ENCODE data around the gene GNAL. TPM values are rescaled to one million over a fixed set of nuclear protein-coding genes. Genes with fewer than 3 reads are reported as not detected.

GNAL gene
- total RNA-seq, 3 donors from 2014 or later (not counting 1 experiment from before 2014, with no cell fraction given): 10.9 to 15.0 (median 12.6) TPM

GRCh38 chr18:11780042-11780441 lies 91.0 kb downstream of the GNAL start:
- ATAC-seq (no peak), DNase-seq (no peak)
- Histone ChIP-seq H3K9me3 (ENCODE audit: control insufficient read depth, insufficient read depth, low read length) (no peaks in the 10 kb centered on the region), H3K4me3 (ENCODE audit: low read length) (no peak overlapping the region), H3K36me3 (ENCODE audit: control insufficient read depth, insufficient read depth, low read length) (no peaks in the 10 kb centered on the region), H3K27me3 (ENCODE audit: control insufficient read depth, insufficient read depth, low read length) (no peaks in the 10 kb centered on the region), H3K27ac (ENCODE audit: low read length) (no peak overlapping the region), H3K4me1 (ENCODE audit: control insufficient read depth, insufficient read depth, low read length) (no peaks in the 10 kb centered on the region)
- TF ChIP-seq, protein P1, sequence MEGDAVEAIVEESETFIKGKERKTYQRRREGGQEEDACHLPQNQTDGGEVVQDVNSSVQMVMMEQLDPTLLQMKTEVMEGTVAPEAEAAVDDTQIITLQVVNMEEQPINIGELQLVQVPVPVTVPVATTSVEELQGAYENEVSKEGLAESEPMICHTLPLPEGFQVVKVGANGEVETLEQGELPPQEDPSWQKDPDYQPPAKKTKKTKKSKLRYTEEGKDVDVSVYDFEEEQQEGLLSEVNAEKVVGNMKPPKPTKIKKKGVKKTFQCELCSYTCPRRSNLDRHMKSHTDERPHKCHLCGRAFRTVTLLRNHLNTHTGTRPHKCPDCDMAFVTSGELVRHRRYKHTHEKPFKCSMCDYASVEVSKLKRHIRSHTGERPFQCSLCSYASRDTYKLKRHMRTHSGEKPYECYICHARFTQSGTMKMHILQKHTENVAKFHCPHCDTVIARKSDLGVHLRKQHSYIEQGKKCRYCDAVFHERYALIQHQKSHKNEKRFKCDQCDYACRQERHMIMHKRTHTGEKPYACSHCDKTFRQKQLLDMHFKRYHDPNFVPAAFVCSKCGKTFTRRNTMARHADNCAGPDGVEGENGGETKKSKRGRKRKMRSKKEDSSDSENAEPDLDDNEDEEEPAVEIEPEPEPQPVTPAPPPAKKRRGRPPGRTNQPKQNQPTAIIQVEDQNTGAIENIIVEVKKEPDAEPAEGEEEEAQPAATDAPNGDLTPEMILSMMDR (IDR thresholded peaks at IDR 0.05): no peak
- peaks cover 3 to 8% of the 10 kb centered on the region in 2 donors for H3K27me3 Mint-ChIP-seq (ENCODE audit: low read depth in 2 of 2)
- H3K4me3 Mint-ChIP-seq: no peak overlapping the region
- no peaks in the 10 kb centered on the region for H3K9me3 Mint-ChIP-seq
- no peaks in the 10 kb centered on the region for H3K36me3 Mint-ChIP-seq
- no peaks in the 10 kb centered on the region for H3K4me1 Mint-ChIP-seq
- H3K27ac Mint-ChIP-seq: no peak overlapping the region
- 62% methylated on average over 3 of the region's 5 CpGs for WGBS (ENCODE audit: insufficient coverage)
- intact Hi-C loops (cut with micrococcal nuclease): no loop called here

DNA sequence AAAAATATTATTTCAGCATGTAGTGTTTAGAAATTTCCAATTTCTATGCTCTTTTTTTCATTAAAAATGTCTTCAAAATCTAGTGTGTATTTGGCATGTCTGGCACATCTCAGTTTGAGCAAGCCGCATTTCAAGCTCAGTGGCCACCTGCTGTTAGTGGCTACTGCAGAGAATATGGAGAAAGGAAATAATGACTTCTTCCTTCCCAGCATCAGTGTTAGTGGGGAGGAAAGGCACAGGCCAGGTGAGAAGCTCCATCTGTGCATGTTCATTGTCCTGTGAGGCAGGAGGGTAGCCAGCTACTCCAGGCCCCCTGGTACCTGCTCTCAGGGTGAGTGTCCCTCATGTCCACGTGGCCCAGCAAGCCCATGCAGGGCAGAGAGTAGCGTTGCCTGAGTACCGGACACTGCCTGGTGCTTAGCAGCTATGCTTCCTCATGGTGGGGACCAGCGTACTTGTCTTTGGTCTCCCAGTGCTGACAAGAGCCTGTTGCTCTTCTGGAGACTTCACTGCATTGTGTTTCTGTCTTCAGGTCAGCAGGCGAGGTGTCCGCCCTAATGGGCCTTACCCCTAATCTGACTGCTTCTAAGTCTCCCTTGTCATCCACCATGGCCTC lies 94.8 kb downstream of the GNAL start:
- H3K4me1 Mint-ChIP-seq: no peaks in the 10 kb centered on the region
- no peak overlapping the region for H3K27ac Mint-ChIP-seq
- no peaks in the 10 kb centered on the region for H3K36me3 ChIP-seq (ENCODE audit: control insufficient read depth, insufficient read depth, low read length)
- H3K27me3 ChIP-seq (ENCODE audit: control insufficient read depth, insufficient read depth, low read length): no peaks in the 10 kb centered on the region
- peaks cover 0 to 8% of the 10 kb centered on the region in 2 donors for H3K27me3 Mint-ChIP-seq (ENCODE audit: low read depth in 2 of 2)
- ATAC-seq (peak in 1 of 3 donors; percentile 17), DNase-seq (no peak)
- 92% methylated on average over 7 of the region's 7 CpGs for WGBS (ENCODE audit: insufficient coverage)
- H3K9me3 Mint-ChIP-seq: no peaks in the 10 kb centered on the region
- H3K4me3 ChIP-seq (ENCODE audit: low read length): no peak overlapping the region
- TF ChIP-seq, protein P1 (IDR thresholded peaks at IDR 0.05): no peak
- H3K36me3 Mint-ChIP-seq: no peaks in the 10 kb centered on the region
- H3K4me3 Mint-ChIP-seq: no peak overlapping the region
- no peaks in the 10 kb centered on the region for H3K9me3 ChIP-seq (ENCODE audit: control insufficient read depth, insufficient read depth, low read length)
- H3K4me1 ChIP-seq (ENCODE audit: control insufficient read depth, insufficient read depth, low read length): no peaks in the 10 kb centered on the region
- H3K27ac ChIP-seq (ENCODE audit: low read length): no peak overlapping the region
- intact Hi-C loops (cut with micrococcal nuclease): no loop called here

GRCh38 chr18:11784674-11785304 lies 95.7 kb downstream of the GNAL start:
- H3K36me3 ChIP-seq (ENCODE audit: control insufficient read depth, insufficient read depth, low read length): no peaks in the 10 kb centered on the region
- no peaks in the 10 kb centered on the region for H3K4me1 ChIP-seq (ENCODE audit: control insufficient read depth, insufficient read depth, low read length)
- Mint-ChIP-seq H3K36me3 (no peaks in the 10 kb centered on the region), H3K9me3 (no peaks in the 10 kb centered on the region), H3K27ac (no peak overlapping the region), H3K4me3 (no peak overlapping the region), H3K4me1 (no peaks in the 10 kb centered on the region), H3K27me3 (ENCODE audit: low read depth in 2 of 2) (peaks cover 0 to under 1% of the 10 kb centered on the region in 2 donors)
- no peak overlapping the region for H3K4me3 ChIP-seq (ENCODE audit: low read length)
- ATAC-seq: no peak
- 92% methylated on average over 6 of the region's 6 CpGs for WGBS (ENCODE audit: insufficient coverage)
- TF ChIP-seq, protein P1 (IDR thresholded peaks at IDR 0.05): no peak
- H3K27me3 ChIP-seq (ENCODE audit: control insufficient read depth, insufficient read depth, low read length): no peaks in the 10 kb centered on the region
- intact Hi-C loops (cut with micrococcal nuclease): no loop called here
- H3K9me3 ChIP-seq (ENCODE audit: control insufficient read depth, insufficient read depth, low read length): no peaks in the 10 kb centered on the region
- no peak for DNase-seq
- H3K27ac ChIP-seq (ENCODE audit: low read length): no peak overlapping the region

All from natural killer cell (primary cell).